Measurements from ENCODE around the gene RHO.

- no peak for TF ChIP-seq CTCF (IDR thresholded peaks at IDR 0.05; ENCODE audit: borderline replicate concordance, extremely low read depth, low read length, poor library complexity, severe bottlenecking)
- TF ChIP-seq EZH2 (IDR thresholded peaks at IDR 0.05; ENCODE audit: borderline replicate concordance, low read depth, low read length, severe bottlenecking), result no peak
Observed at GRCh38 chr3:129584631-129585030, 56.2 kb downstream of the RHO start.
